Uterus (tissue), 4 donors: ENCODE data around the gene PAIP1. TPM values are rescaled to one million over a fixed set of nuclear protein-coding genes. Genes with fewer than 3 reads are reported as not detected.

Experiments used
- DNase-seq, 2 donors: peaks; one replicate each; pipeline ENCODE4 v3.0.0-alpha.2; 2019 to 2020
- H3K27ac ChIP-seq, 2 donors: fragments of 200-600 bp; sonication (generic); 1 replicate in 1 of 2; 2 replicates in 1 of 2; pipeline ENCODE4 v1.5.1; 2016 to 2018
- H3K27me3 ChIP-seq, 2 donors: fragments of 200-600 bp; sonication (generic); one replicate each; pipeline ENCODE4 v1.5.1; 2018 to 2019; ENCODE audit warnings: control low read depth in 1 of 2
- H3K36me3 ChIP-seq, 2 donors: fragments of 200-600 bp; sonication (generic); one replicate each; pipeline ENCODE4 v1.5.1; 2019; ENCODE audit warnings: control low read depth in 1 of 2
- H3K4me1 ChIP-seq, 2 donors: fragments of 200-600 bp; sonication (generic); one replicate each; pipeline ENCODE4 v1.5.1; 2018 to 2019; ENCODE audit warnings: control low read depth in 1 of 2
- H3K4me3 ChIP-seq, 2 donors: fragments of 200-600 bp; sonication (generic); 1 replicate in 1 of 2; 2 replicates in 1 of 2; pipeline ENCODE4 v1.5.1; 2018 to 2019; ENCODE audit warnings: mild to moderate bottlenecking in 1 of 2
- H3K9me3 ChIP-seq, 2 donors: fragments of 200-600 bp; sonication (generic); one replicate each; pipeline ENCODE4 v1.5.1; 2019; ENCODE audit warnings: control low read depth in 1 of 2
- POLR2A ChIP-seq, 2 donors: fragments of 450-650 bp; IDR thresholded peaks; one replicate each; pipeline ENCODE4 v1.6.1; 2016; ENCODE audit warnings: antibody characterized with exemption in 2 of 2, mild to moderate bottlenecking in 1 of 2, moderate library complexity in 1 of 2
- intact Hi-C: fragments of 100-400 bp; cut with DNase I; formaldehyde crosslinking; loops from one replicate; pipeline ENCODE4 v1.15.1; 2023; ENCODE audit warnings: low total_unique reads
- total RNA-seq, 4 donors: library from RNA; depleted of rRNA in 3 of 4; stranded (reverse); fragments of >200 nt in 3 of 4; gene quantifications; one replicate each; pipeline versions ENCODE4 v1.1.0 to v1.2.4, GENCODE V29; 2014 to 2023
- TF ChIP-seq, protein P1 (sequence below), 4 experiments: fragments of 200-600 bp in 2 of 4; fragments of 450-650 bp in 2 of 4; sonication (generic) in 2 of 4; IDR thresholded peaks; one replicate each; pipeline ENCODE4 v1.5.1; 2016 to 2019; ENCODE audit warnings: antibody characterized with exemption in 4 of 4, mild to moderate bottlenecking in 2 of 4, moderate library complexity in 1 of 4
- donor health status: DM: yes; HTN: yes; CAD: no.

The PAIP1 gene
- total RNA-seq, 4 donors from 2014 or later, result 20.7 to 117 (median 75.8) TPM

DNA sequence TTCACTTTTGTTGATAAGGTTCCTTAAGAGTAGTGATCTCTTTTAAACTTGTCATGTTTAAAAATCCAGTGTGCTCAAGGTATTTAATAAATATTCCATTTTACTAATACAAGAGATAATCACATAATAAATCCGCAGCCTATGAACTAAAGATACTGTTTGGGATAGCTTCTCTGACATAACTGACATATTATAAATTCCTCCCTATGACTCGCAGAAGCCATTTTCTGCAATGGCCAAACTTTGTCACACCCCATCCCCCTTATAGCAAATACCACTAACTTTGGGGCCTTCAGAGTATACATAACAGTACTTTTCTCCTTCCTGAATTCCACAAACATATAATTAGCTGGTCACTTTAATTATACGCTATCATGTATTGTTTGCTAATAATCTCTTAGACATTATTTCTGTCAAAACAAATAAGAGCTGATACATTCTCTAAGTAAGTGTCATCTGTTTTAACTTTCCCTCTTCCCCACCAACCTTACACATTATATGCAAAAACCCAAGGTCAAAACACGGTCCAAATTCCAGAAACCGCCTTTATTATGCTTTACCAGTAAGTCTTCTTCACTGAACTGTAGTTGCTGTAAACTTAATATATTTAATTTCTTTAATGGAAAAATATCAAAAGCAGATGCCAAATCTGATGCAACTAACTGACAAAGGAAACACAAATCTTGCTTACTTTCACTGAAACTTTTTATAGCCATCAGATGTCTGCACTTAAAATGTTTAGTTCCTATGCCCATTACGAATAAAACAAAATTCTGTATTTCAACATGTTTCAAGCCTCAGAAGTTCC, 74.2 kb downstream of the PAIP1 start:
- Histone ChIP-seq H3K9me3 (no peaks in the 10 kb centered on the region), H3K4me3 (peak overlapping the region; percentile 92 to 97), H3K27me3 (no peaks in the 10 kb centered on the region), H3K36me3 (no peaks in the 10 kb centered on the region), H3K4me1 (peaks cover 0 to 6% of the 10 kb centered on the region in 2 donors), H3K27ac (peak overlapping the region; percentile 97 to 99)
- intact Hi-C loops, result no loop called here
- TF ChIP-seq POLR2A (IDR thresholded peaks at IDR 0.05), result no peak
- TF ChIP-seq, protein P1, sequence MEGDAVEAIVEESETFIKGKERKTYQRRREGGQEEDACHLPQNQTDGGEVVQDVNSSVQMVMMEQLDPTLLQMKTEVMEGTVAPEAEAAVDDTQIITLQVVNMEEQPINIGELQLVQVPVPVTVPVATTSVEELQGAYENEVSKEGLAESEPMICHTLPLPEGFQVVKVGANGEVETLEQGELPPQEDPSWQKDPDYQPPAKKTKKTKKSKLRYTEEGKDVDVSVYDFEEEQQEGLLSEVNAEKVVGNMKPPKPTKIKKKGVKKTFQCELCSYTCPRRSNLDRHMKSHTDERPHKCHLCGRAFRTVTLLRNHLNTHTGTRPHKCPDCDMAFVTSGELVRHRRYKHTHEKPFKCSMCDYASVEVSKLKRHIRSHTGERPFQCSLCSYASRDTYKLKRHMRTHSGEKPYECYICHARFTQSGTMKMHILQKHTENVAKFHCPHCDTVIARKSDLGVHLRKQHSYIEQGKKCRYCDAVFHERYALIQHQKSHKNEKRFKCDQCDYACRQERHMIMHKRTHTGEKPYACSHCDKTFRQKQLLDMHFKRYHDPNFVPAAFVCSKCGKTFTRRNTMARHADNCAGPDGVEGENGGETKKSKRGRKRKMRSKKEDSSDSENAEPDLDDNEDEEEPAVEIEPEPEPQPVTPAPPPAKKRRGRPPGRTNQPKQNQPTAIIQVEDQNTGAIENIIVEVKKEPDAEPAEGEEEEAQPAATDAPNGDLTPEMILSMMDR (IDR thresholded peaks at IDR 0.05), result no peak
- DNase-seq, result no peak

Other genes starting within 250 kb of the PAIP1 start
- gene HMGCS1, start 243.7 kb downstream of the PAIP1 start, total RNA-seq, result 100 to 1,000 TPM in 1 of 4 donors, 10 to 100 TPM in 2, 1 to 10 TPM in 1; 3.8 to 113 (median 25.4) TPM
- 1 to 10 TPM in 3 of 4 donors, under 1 TPM in 1; under 0.01 to 4.1 (median 2.1) TPM for gene CCL28, start 144.7 kb downstream of the PAIP1 start, total RNA-seq
- gene TMEM267, start 73.2 kb downstream of the PAIP1 start, total RNA-seq, result 10 to 100 TPM in 3 of 4 donors, under 1 TPM in 1; 0.77 to 20.0 (median 16.3) TPM
- 1 to 10 TPM in 3 of 4 donors, under 1 TPM in 1; 0.29 to 7.7 (median 2.3) TPM for gene C5orf34, start 41.9 kb downstream of the PAIP1 start, total RNA-seq
- gene NNT, start 46.1 kb upstream of the PAIP1 start, total RNA-seq, result 100 to 1,000 TPM in 1 of 4 donors, 10 to 100 TPM in 3; 25.3 to 112 (median 43.8) TPM